Endothelial cell of umbilical vein (primary cell): Measurements from ENCODE around the gene VAV3. TPM values are rescaled to one million over a fixed set of nuclear protein-coding genes. Genes with fewer than 3 reads are reported as not detected.

Experiments
- BruUV-seq: library from RNA; stranded (reverse); fragments of 400-500 nt; replicated peaks from 2 replicates; lab custom pipeline; 2021; lab: Mats Ljungman, UMichigan
- CTCF ChIA-PET: fragments of 300-600, 350-600 bp; sonication (Branson Sonifier 250); formaldehyde crosslinking; loops from one replicate; lab custom pipeline; 2021; ENCODE audit warnings: antibody characterized with exemption, inconsistent platforms; lab: Charles Lee
- POLR2A ChIA-PET: fragments of 300-600, 350-600 bp; sonication (Branson Sonifier 250); formaldehyde crosslinking; loops from one replicate; lab custom pipeline; 2021; ENCODE audit warnings: antibody characterized with exemption, inconsistent platforms; lab: Charles Lee
- DNase-seq: peaks from one replicate; pipeline ENCODE4 v3.0.0-alpha.2; 2011; ENCODE audit warnings: low read depth, low spot score
- FAIRE-seq: peaks from 2 replicates; lab custom pipeline; 2011; peaks lifted over from hg19 to GRCh38; lab: Jason Lieb, UNC
- H2AFZ ChIP-seq: 2 replicates; pipeline ENCODE4 v1.6.0; 2012; ENCODE audit warnings: low read depth, low read length, control low read depth, inconsistent platforms
- H3K27ac ChIP-seq: 2 replicates; pipeline ENCODE4 v1.5.1; 2011; ENCODE audit warnings: low read depth, mild to moderate bottlenecking, control low read depth, low read length, moderate library complexity; ENCODE audit not compliant: insufficient read depth
- H3K27me3 ChIP-seq, 2 experiments: 2 replicates each; pipeline versions ENCODE4 v1.6.0 to v1.6.1; 2011; ENCODE audit warnings: low read length in 2 of 2, mixed read lengths in 1 of 2; ENCODE audit not compliant: control insufficient read depth in 2 of 2, insufficient read depth in 2 of 2
- H3K36me3 ChIP-seq, 2 experiments: 2 replicates in 1 of 2; 3 replicates in 1 of 2; pipeline ENCODE4 v1.5.1; 2011; ENCODE audit warnings: low read length in 2 of 2, mild to moderate bottlenecking in 1 of 2, moderate library complexity in 1 of 2; ENCODE audit not compliant: control insufficient read depth in 2 of 2, insufficient read depth in 2 of 2; ENCODE audit errors: extremely low read depth in 1 of 2
- H3K4me1 ChIP-seq: 3 replicates; pipeline ENCODE4 v1.5.1; 2011; ENCODE audit warnings: mild to moderate bottlenecking, low read length; ENCODE audit not compliant: control insufficient read depth, insufficient read depth; ENCODE audit errors: extremely low read depth
- H3K4me2 ChIP-seq: 2 replicates; pipeline ENCODE4 v1.6.1; 2011; ENCODE audit warnings: low read length, control low read depth, mixed read lengths; ENCODE audit not compliant: insufficient read depth
- H3K4me3 ChIP-seq, 3 experiments: fragments of 200-600 bp in 1 of 3; sonication (generic), shearing (Covaris generic) in 1 of 3; replicated peaks in 1 of 3; 2 replicates each; pipeline ENCODE4 v1.5.1; 2011 to 2016; ENCODE audit warnings: control low read depth in 3 of 3, low read length in 3 of 3, mild to moderate bottlenecking in 2 of 3, inconsistent platforms in 1 of 3, low read depth in 1 of 3, moderate library complexity in 1 of 3; ENCODE audit not compliant: insufficient read depth in 1 of 3
- H3K79me2 ChIP-seq: 2 replicates; pipeline ENCODE4 v1.6.0; 2012; ENCODE audit warnings: low read length, inconsistent platforms; ENCODE audit not compliant: control insufficient read depth, insufficient read depth
- H3K9ac ChIP-seq: replicated peaks from 2 replicates; pipeline ENCODE3; 2011; ENCODE audit warnings: low read length, control low read depth; ENCODE audit not compliant: insufficient read depth; ENCODE audit errors: extremely low read depth
- H3K9me1 ChIP-seq: replicated peaks from 3 replicates; pipeline ENCODE4 v1.6.0; 2011; ENCODE audit warnings: mild to moderate bottlenecking, low read length; ENCODE audit not compliant: control insufficient read depth, insufficient read depth; ENCODE audit errors: extremely low read depth
- H3K9me3 ChIP-seq: replicated peaks from 2 replicates; pipeline ENCODE4 v1.5.1; 2012; ENCODE audit warnings: low read length, inconsistent platforms; ENCODE audit not compliant: control insufficient read depth, insufficient read depth
- H4K20me1 ChIP-seq: replicated peaks from 2 replicates; pipeline ENCODE3; 2011; ENCODE audit warnings: mild to moderate bottlenecking, low read length; ENCODE audit not compliant: control insufficient read depth, insufficient read depth; ENCODE audit errors: extremely low read depth
- CTCF ChIP-seq, 2 donors: IDR thresholded peaks; 1 replicate in 1 of 2; 2 replicates in 1 of 2; pipeline ENCODE4 v1.5.1; 2011; ENCODE audit warnings: low read length in 2 of 2, mild to moderate bottlenecking in 2 of 2, moderate library complexity in 2 of 2, control low read depth in 1 of 2, inconsistent platforms in 1 of 2, low read depth in 1 of 2; ENCODE audit not compliant: insufficient read depth in 1 of 2; ENCODE audit errors: extremely low read depth in 1 of 2
- EZH2 ChIP-seq: IDR thresholded peaks from 2 replicates; pipeline ENCODE4 v1.6.1; 2012; ENCODE audit warnings: borderline replicate concordance, low read depth, mild to moderate bottlenecking, moderate library complexity, low read length, inconsistent platforms; ENCODE audit not compliant: severe bottlenecking
- GATA2 ChIP-seq: IDR thresholded peaks from 2 replicates; pipeline ENCODE4 v1.7.0; 2011; ENCODE audit warnings: low read depth, mild to moderate bottlenecking, moderate library complexity, mixed read lengths, low read length; ENCODE audit not compliant: insufficient read length, insufficient read depth
- JUN ChIP-seq: IDR thresholded peaks from 2 replicates; pipeline ENCODE4 v1.6.1; 2011; ENCODE audit warnings: borderline replicate concordance, low read depth; ENCODE audit not compliant: insufficient read length, insufficient read depth
- MAX ChIP-seq: IDR thresholded peaks from 2 replicates; pipeline ENCODE4 v1.6.1; 2011; ENCODE audit not compliant: insufficient read depth, insufficient read length
- POLR2A ChIP-seq: IDR thresholded peaks from 2 replicates; pipeline ENCODE4 v1.6.1; 2012; ENCODE audit warnings: low read depth, mild to moderate bottlenecking, control low read depth, low read length
- POLR2AphosphoS5 ChIP-seq: IDR thresholded peaks from 2 replicates; pipeline ENCODE4 v1.6.1; 2012; ENCODE audit warnings: low read depth, mild to moderate bottlenecking, control low read depth, low read length, moderate library complexity; ENCODE audit not compliant: insufficient read depth
- dilution Hi-C: fragments of 300-500 bp; cut with MboI; formaldehyde crosslinking; loops from one replicate; pipeline ENCODE4 v1.15.0; 2019; ENCODE audit warnings: low sequenced_read_pairs; ENCODE audit not compliant: extremely low pct_ligation_motif_present
- intact Hi-C: fragments of 100-400 bp; cut with micrococcal nuclease; formaldehyde crosslinking; loops from one replicate; pipeline ENCODE4 v1.10.0; 2022
- polyA plus RNA-seq, 4 experiments: library from polyadenylated mRNA; depleted of rRNA in 3 of 4; stranded (reverse) in 3 of 4; unstranded in 1 of 4; fragments of >200 nt; gene quantifications; 2 replicates each; pipeline versions ENCODE4 v1.2.1 to v1.2.3, GENCODE V29; 2011 to 2012; ENCODE audit warnings: missing spikeins in 1 of 4
- total RNA-seq: library from RNA; stranded (reverse); gene quantifications from 2 replicates; pipeline ENCODE4 v1.2.3, GENCODE V29; 2021

Gene VAV3
- total and polyA plus RNA-seq, 2 donors (not counting 3 experiments of a cell fraction or from before 2014, with no cell fraction given): 0.18 to 1.5 TPM

GRCh38 chr1:107536266-107536665 lies 428.7 kb downstream of the VAV3 start:
- ChIA-PET CTCF (no interaction called here), POLR2A (no interaction called here)
- no peaks in the 10 kb centered on the region for H3K36me3 ChIP-seq
- H3K79me2 ChIP-seq: no peaks in the 10 kb centered on the region
- FAIRE-seq: no peak
- H2AFZ ChIP-seq: no peak overlapping the region
- H4K20me1 ChIP-seq: no peaks in the 10 kb centered on the region
- no peaks in the 10 kb centered on the region for H3K27me3 ChIP-seq
- no peak for DNase-seq
- no peaks in the 10 kb centered on the region for H3K9me3 ChIP-seq
- intact Hi-C loops: no loop called here
- BruUV-seq: no TSS peak
- no peak overlapping the region for H3K4me2 ChIP-seq
- dilution Hi-C loops: no loop called here
- H3K4me3 ChIP-seq: no peak overlapping the region
- H3K4me1 ChIP-seq: no peaks in the 10 kb centered on the region
- H3K9me1 ChIP-seq: no peaks in the 10 kb centered on the region
- no peak overlapping the region for H3K9ac ChIP-seq
- TF ChIP-seq MAX: no peak
- no peak for TF ChIP-seq CTCF (IDR thresholded peaks at IDR 0.05; ENCODE audit: extremely low read depth in 1 of 2, insufficient read depth in 1 of 2, low read depth in 1 of 2, low read length in 2 of 2)
- TF ChIP-seq POLR2A: no peak
- no peak overlapping the region for H3K27ac ChIP-seq

- TF ChIP-seq JUN (no peak), MAX (no peak), EZH2 (no peak), GATA2 (no peak), POLR2AphosphoS5 (no peak)
- BruUV-seq: no TSS peak
- intact Hi-C loops: no loop called here
- Histone ChIP-seq H3K9me3 (no peaks in the 10 kb centered on the region), H3K27me3 (no peaks in the 10 kb centered on the region), H3K36me3 (no peaks in the 10 kb centered on the region), H3K9me1 (no peaks in the 10 kb centered on the region), H3K4me3 (no peak overlapping the region), H3K79me2 (no peaks in the 10 kb centered on the region), H3K9ac (no peak overlapping the region), H3K4me2 (no peak overlapping the region), H3K4me1 (no peaks in the 10 kb centered on the region), H2AFZ (no peak overlapping the region), H3K27ac (no peak overlapping the region), H4K20me1 (no peaks in the 10 kb centered on the region)
- POLR2A ChIA-PET: no interaction called here
- dilution Hi-C loops: no loop called here
- CTCF ChIA-PET: no interaction called here
- no peak for FAIRE-seq
- no peak for DNase-seq
Observed at GRCh38 chr1:107535091-107535490, 429.9 kb downstream of the VAV3 start.
